Cortex of kidney (tissue), 1 donor: ENCODE results near the gene LSS.
"Not testable (repeated sequence)": the region's sequence is repeated elsewhere in the genome, so short reads cannot be mapped to it uniquely, and the experiment has no call there.

Experiments
- DNase-seq: peaks from one replicate; lab custom pipeline; 2025; lab: John Stamatoyannopoulos, UW

The LSS gene

GRCh38 chr21:46205166-46205565, 23.4 kb downstream of the LSS start:
- DNase-seq = no peak

GRCh38 chr21:46203203-46203600, 25.4 kb downstream of the LSS start:
- no peak for DNase-seq

GRCh38 chr21:46202592-46203202, 25.9 kb downstream of the LSS start:
- DNase-seq = no peak

- not testable (repeated sequence) for DNase-seq
Measured at GRCh38 chr21:46200877-46201803, 27.4 kb downstream of the LSS start.

GRCh38 chr21:46199436-46200373, 28.9 kb downstream of the LSS start:
- DNase-seq = no peak

- no peak for DNase-seq
Measured at GRCh38 chr21:46196733-46197132, 31.8 kb downstream of the LSS start.

- DNase-seq = no peak
Measured at GRCh38 chr21:46195595-46196195, 32.9 kb downstream of the LSS start.

GRCh38 chr21:46194374-46195334, 33.9 kb downstream of the LSS start:
- no peak for DNase-seq

- DNase-seq = no peak
Measured at GRCh38 chr21:46193829-46194373, 34.7 kb downstream of the LSS start.

GRCh38 chr21:46191686-46192575, 36.6 kb downstream of the LSS start:
- no peak for DNase-seq

- DNase-seq = no peak
Measured at GRCh38 chr21:46191257-46191685, 37.3 kb downstream of the LSS start.

GRCh38 chr21:46190491-46191131, 38.0 kb downstream of the LSS start:
- DNase-seq = no peak

GRCh38 chr21:46189959-46190490, 38.5 kb downstream of the LSS start:
- no peak for DNase-seq

GRCh38 chr21:46189213-46189958, 39.2 kb downstream of the LSS start:
- DNase-seq = no peak

GRCh38 chr21:46188226-46189212, 40.1 kb downstream of the LSS start:
- no peak for DNase-seq

GRCh38 chr21:46187814-46188213, 40.8 kb downstream of the LSS start:
- no peak for DNase-seq
